Calu3 (cell line): Measurements from ENCODE around the gene SLC22A4. TPM values are rescaled to one million over a fixed set of nuclear protein-coding genes. Genes with fewer than 3 reads are reported as not detected.

Experiments used
- BruUV-seq: library from RNA; stranded (reverse); fragments of 400-500 nt; replicated peaks from 2 replicates; lab custom pipeline; 2021; lab: Mats Ljungman, UMichigan
- CTCF ChIA-PET: fragments of 300-600 bp; sonication (Branson Sonifier 250); formaldehyde crosslinking; loops from one replicate; lab custom pipeline; 2022; ENCODE audit warnings: antibody characterized with exemption; lab: Charles Lee
- DNase-seq: peaks from one replicate; pipeline ENCODE4 v3.0.0; 2022
- H3K27ac Mint-ChIP-seq: one replicate; pipeline ENCODE4 v1.8.0; 2022; ENCODE audit warnings: mixed read lengths; ENCODE audit not compliant: unreplicated experiment
- H3K27me3 Mint-ChIP-seq: one replicate; pipeline ENCODE4 v1.8.0; 2022; ENCODE audit warnings: mixed read lengths; ENCODE audit not compliant: unreplicated experiment
- H3K36me3 Mint-ChIP-seq: one replicate; pipeline ENCODE4 v1.8.0; 2022; ENCODE audit warnings: mild to moderate bottlenecking, moderate library complexity, mixed read lengths; ENCODE audit not compliant: insufficient read depth, unreplicated experiment
- H3K4me1 Mint-ChIP-seq: one replicate; pipeline ENCODE4 v1.8.0; 2022; ENCODE audit warnings: mild to moderate bottlenecking, low read depth, mixed read lengths; ENCODE audit not compliant: unreplicated experiment
- H3K4me3 Mint-ChIP-seq: one replicate; pipeline ENCODE4 v1.8.0; 2022; ENCODE audit warnings: mild to moderate bottlenecking, low read depth, moderate library complexity, mixed read lengths; ENCODE audit not compliant: unreplicated experiment
- H3K9me3 Mint-ChIP-seq: one replicate; pipeline ENCODE4 v1.8.0; 2022; ENCODE audit warnings: low read depth, mixed read lengths; ENCODE audit not compliant: unreplicated experiment
- intact Hi-C: fragments of 100-400 bp; cut with micrococcal nuclease; formaldehyde crosslinking; loops from one replicate; pipeline ENCODE4 v1.10.0; 2022; ENCODE audit not compliant: unreplicated experiment
- total RNA-seq: library from RNA; stranded (reverse); gene quantifications from 2 replicates; pipeline ENCODE4 v1.2.3, GENCODE V29; 2022
- TF ChIP-seq, protein P1 (sequence below): fragments of 200-600 bp; IDR thresholded peaks from one replicate; pipeline ENCODE4 v1.8.0; 2022; ENCODE audit warnings: antibody characterized with exemption; ENCODE audit not compliant: unreplicated experiment

SLC22A4 gene
- total RNA-seq, 1 experiment from 2014 or later, result 3.1 TPM

DNA sequence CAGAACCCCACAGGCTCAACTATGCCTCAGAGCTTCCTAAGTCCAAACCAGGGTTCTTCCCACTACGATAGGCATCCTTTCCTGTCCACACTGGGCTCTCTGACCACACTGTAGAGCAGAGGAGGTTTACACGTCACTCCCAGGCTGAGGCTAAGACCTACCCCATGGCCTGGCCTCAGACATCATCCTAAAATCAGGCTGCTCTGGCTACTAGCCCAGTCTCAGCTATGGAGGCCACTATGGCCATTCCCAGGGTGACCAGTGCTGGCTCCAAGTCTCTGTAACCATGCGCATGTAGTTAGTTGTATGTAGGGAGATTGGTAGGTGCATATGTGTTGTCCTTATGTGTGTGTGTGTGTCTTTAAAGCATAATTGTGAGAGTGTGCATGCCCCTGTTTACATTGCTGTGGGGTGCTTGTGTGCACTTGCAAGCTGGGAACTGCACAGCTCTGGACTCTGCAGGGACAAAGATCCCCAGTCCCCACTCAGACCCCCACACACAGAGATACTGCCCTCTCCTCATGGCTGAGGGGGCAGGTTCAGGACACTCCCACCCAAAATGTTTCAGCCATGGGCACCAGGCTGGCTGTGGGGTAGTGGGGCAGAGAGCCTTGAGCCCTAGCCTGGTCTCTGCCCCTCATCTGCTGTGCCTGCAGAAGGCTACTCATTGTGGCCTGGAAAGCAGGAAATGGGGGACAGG, 24.4 kb upstream of the SLC22A4 start:
- Mint-ChIP-seq H3K27ac (no peak overlapping the region), H3K4me3 (no peak overlapping the region), H3K4me1 (peaks cover 46% of the 10 kb centered on the region), H3K36me3 (peaks cover under 1% of the 10 kb centered on the region), H3K9me3 (no peaks in the 10 kb centered on the region), H3K27me3 (no peaks in the 10 kb centered on the region)
- no peak for DNase-seq
- TF ChIP-seq, protein P1, sequence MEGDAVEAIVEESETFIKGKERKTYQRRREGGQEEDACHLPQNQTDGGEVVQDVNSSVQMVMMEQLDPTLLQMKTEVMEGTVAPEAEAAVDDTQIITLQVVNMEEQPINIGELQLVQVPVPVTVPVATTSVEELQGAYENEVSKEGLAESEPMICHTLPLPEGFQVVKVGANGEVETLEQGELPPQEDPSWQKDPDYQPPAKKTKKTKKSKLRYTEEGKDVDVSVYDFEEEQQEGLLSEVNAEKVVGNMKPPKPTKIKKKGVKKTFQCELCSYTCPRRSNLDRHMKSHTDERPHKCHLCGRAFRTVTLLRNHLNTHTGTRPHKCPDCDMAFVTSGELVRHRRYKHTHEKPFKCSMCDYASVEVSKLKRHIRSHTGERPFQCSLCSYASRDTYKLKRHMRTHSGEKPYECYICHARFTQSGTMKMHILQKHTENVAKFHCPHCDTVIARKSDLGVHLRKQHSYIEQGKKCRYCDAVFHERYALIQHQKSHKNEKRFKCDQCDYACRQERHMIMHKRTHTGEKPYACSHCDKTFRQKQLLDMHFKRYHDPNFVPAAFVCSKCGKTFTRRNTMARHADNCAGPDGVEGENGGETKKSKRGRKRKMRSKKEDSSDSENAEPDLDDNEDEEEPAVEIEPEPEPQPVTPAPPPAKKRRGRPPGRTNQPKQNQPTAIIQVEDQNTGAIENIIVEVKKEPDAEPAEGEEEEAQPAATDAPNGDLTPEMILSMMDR, result no peak
- BruUV-seq, result no TSS peak
- CTCF ChIA-PET, result no interaction called here
- intact Hi-C loops, result no loop called here

DNA sequence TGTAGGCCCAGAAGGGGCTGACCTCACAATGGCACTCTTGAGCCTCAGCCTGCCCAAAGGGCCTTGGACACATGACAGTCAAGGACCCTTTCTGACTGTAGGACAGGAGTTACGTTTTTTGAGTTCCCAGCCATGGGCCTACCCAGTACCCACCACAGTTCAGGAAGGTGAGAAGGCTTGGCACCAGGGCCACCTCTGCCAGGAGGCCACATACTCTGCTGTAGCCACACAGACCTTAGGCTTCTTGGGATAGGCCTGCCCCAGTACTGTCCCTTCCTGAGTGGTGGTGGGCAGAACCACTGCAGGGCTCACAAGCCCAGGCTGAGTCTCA, 23.9 kb upstream of the SLC22A4 start:
- no peaks in the 10 kb centered on the region for H3K27me3 Mint-ChIP-seq
- CTCF ChIA-PET, result no interaction called here
- H3K27ac Mint-ChIP-seq, result no peak overlapping the region
- DNase-seq, result no peak
- H3K9me3 Mint-ChIP-seq, result no peaks in the 10 kb centered on the region
- H3K4me1 Mint-ChIP-seq, result peaks cover 41% of the 10 kb centered on the region
- no peaks in the 10 kb centered on the region for H3K36me3 Mint-ChIP-seq
- no peak overlapping the region for H3K4me3 Mint-ChIP-seq
- BruUV-seq, result no TSS peak
- intact Hi-C loops, result no loop called here
- TF ChIP-seq, protein P1, result no peak

DNA sequence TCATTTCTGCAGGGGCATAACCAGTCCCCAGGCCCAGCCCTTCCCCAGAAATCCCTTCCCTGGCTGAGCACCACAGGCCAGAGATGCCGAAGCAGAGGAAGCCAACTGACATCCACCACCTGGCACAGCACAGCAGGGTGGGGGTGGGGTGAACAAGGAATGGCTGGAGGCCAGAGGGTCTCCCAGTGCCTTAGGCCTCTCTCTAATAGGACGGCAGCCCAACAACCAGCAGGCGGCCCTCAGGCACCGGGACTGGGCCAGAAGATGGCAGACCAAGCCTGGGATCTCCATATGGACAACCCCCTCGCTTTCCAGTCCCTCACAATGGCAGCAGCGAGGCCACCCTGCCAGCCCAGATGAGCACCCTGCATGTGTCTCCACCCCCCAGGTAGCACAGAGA, 23.5 kb upstream of the SLC22A4 start:
- Mint-ChIP-seq H3K9me3 (no peaks in the 10 kb centered on the region), H3K27ac (no peak overlapping the region), H3K36me3 (no peaks in the 10 kb centered on the region), H3K4me3 (no peak overlapping the region), H3K27me3 (no peaks in the 10 kb centered on the region), H3K4me1 (peaks cover 37% of the 10 kb centered on the region)
- no peak for DNase-seq
- intact Hi-C loops, result no loop called here
- CTCF ChIA-PET, result no interaction called here
- BruUV-seq, result no TSS peak
- TF ChIP-seq, protein P1, result no peak

DNA sequence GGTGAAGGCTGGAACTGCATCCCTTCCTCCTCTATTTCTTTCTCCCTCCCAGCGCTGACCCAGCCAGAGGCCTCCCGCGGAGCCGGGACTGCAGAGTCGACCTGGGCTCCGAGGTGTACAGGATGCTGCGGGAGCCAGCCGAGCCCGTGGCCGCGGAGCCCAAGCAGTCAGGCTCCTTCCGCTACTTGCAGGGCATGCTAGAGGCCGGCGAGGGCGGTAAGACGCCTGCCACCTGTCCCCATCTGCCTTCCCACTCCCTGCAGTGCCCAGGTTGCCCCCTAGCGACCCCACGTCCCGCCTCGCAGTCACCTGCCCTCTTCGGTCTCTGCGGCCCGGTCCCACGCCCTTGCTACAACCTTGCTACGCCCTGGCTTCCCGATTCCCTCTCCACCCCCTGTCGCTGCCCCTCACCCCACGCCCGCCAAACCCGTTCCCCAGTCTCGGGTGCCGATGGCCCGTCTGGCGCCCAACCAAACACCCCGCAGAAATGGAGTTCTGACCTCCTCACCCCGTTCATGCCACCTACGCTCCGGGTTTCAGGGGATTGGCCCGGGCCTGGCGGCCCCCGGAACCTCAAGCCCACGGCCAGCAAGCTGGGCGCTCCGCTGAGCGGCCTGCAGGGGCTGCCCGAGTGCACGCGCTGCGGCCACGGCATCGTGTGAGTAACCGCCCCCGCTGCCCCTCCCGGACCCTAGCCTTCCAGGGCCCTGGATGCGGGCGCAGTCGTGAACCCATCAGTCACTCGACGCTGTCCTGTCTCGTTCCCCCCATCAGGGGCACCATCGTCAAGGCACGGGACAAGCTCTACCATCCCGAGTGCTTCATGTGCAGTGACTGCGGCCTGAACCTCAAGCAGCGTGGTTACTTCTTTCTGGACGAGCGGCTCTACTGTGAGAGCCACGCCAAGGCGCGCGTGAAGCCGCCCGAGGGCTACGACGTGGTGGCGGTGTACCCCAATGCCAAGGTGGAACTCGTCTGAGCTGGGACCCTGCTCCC, 22.6 kb upstream of the SLC22A4 start:
- no peak overlapping the region for H3K4me3 Mint-ChIP-seq
- BruUV-seq, result no TSS peak

More for the DNA sequence above, 22.6 kb upstream of the SLC22A4 start:
- no peak for DNase-seq
- Mint-ChIP-seq H3K4me1 (peaks cover 29% of the 10 kb centered on the region), H3K9me3 (no peaks in the 10 kb centered on the region), H3K27me3 (no peaks in the 10 kb centered on the region), H3K27ac (no peak overlapping the region), H3K36me3 (no peaks in the 10 kb centered on the region)
- intact Hi-C loops, result no loop called here
- CTCF ChIA-PET, result interaction anchor here (1.0 to 1.5 kb wide), 3 partner anchors 11 to 98 kb away, joined by 3 to 5 read pairs (median 3); partner anchors contain the start of gene SLC22A5
- TF ChIP-seq, protein P1, result no peak
